HuH-7.5 (cell line): Measurements from ENCODE around the gene SPATA17.

Experiments used
- DNase-seq: peaks from one replicate; pipeline ENCODE4 v3.0.0; 2011; ENCODE audit warnings: low spot score

Gene SPATA17

DNA sequence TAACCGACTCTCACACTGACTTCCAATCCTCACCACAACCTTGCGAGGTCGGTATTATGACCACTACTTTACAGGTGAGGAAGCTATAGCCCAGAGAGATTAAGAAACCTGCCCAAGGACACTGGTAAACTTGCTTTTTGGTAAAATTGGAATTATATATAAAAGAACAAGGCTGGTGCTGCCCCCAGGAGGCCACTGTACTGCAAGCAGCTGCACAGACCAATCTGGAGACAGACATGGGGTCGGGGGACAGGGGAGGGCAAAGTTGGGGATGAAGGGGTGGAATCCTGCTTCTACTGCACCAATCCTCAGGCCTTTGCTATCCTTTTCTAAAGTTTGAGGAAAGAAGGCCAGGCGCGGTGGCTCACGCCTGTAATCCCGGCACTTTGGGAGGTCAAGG is 280.8 kb downstream of the SPATA17 start:
- peak; percentile 24 for DNase-seq

DNA sequence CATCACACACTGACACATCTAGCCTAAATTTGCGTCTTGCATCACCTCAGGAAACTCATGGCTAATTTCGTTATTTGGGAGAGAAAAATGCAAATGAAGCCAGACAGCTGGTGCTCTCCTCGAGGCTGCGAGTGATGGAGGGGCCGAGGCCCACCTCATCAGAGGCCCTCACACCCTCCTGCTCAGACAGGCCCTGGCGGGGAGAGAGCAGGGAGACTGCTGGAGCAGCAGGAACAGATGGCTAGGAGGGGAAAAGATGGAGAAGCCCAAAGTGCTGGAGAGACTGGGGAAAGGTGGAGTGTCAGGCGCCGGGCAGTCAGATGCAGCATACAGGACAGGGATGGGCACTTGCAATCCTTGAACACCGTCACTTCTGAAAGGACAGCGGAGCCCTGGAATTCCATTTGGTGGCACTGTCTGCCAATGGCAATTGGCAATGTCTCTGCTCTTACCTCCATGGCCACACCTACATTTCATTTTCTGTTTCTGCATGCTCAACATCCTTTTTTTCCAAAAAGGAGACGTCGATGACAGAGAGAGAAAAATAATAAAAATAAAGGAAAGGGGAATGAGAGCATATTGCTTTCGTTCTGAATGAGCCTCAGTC is 286.2 kb downstream of the SPATA17 start:
- DNase-seq = no peak

DNA sequence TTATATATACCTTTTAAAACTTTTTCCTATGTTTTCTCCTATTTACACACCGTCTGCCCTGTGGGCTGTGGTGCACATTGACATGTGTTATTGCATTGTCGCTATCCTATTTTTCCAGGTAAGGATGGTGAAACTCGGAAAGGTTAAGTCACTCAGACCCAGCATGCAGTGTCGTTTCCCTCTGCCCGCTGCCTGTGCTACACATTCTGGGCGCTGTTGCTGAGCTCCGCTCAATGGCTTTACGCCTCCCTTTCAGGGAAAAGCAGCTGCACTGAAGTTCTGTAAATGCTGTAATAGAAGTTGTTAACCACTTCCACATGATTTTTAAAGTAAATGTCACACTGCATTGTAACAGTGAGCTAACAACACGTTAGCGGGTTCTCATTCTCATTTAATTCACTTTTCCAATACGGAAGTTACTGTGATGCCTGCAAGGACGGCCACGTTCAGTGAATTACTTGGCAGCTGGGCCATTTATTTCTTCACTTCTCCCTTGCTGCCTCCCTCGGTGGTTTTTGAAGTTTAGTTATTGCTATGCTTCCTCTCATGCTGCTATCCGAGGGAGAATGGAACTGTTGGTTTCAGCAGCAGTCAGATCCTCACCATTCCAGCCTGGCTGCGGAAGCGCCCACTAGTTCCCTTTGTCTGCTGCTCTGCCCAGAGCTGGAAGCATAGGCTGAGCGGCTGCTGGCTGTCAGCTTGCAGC is 288.7 kb downstream of the SPATA17 start:
- DNase-seq = no peak
